Stimulated activated CD8-positive, alpha-beta memory T cell treated with anti-CD3 and anti-CD28 coated beads, Interleukin-7, amount 100 ng/mL, for 48 hours (primary cell): ENCODE results near the gene GPC1.

ENCODE experiments used
- DNase-seq, 2 donors: peaks; one replicate each; pipeline ENCODE4 v3.0.0-alpha.2; 2020; ENCODE audit warnings: low read depth in 1 of 2; ENCODE audit errors: extremely low read depth in 1 of 2

Gene GPC1

GRCh38 chr2:240509667-240510512 is 74.4 kb downstream of the GPC1 start:
- DNase-seq: no peak

- no peak for DNase-seq
Observed at GRCh38 chr2:240510513-240511210, 75.2 kb downstream of the GPC1 start.

- no peak for DNase-seq
Observed at GRCh38 chr2:240511351-240512108, 76.1 kb downstream of the GPC1 start.

- DNase-seq: no peak
Observed at GRCh38 chr2:240512109-240512485, 76.6 kb downstream of the GPC1 start.

- no peak for DNase-seq
Observed at GRCh38 chr2:240512666-240513535, 77.4 kb downstream of the GPC1 start.

GRCh38 chr2:240513549-240514287 is 78.3 kb downstream of the GPC1 start:
- peak; percentile 53 to 80 for DNase-seq

- no peak for DNase-seq
Observed at GRCh38 chr2:240514631-240515030, 79.2 kb downstream of the GPC1 start.

- no peak for DNase-seq
Observed at GRCh38 chr2:240517342-240517741, 81.9 kb downstream of the GPC1 start.
